WERI-Rb-1 (cell line): ENCODE data around the gene TOP3A.

Experiments used
- DNase-seq: peaks from one replicate; pipeline ENCODE4 v3.0.0-alpha.2; 2020
- H3K27ac ChIP-seq: fragments of 250-450 bp; sonication (Bioruptor Pico); 2 replicates; pipeline ENCODE4 v1.5.1; 2020; ENCODE audit warnings: mild to moderate bottlenecking, moderate library complexity
- H3K27me3 ChIP-seq: fragments of 250-450 bp; sonication (Bioruptor Pico); 2 replicates; pipeline ENCODE4 v1.5.1; 2021; ENCODE audit warnings: mild to moderate bottlenecking, low read depth, moderate library complexity; ENCODE audit not compliant: insufficient read depth, severe bottlenecking
- H3K36me3 ChIP-seq: fragments of 250-450 bp; sonication (Bioruptor Pico); 2 replicates; pipeline ENCODE4 v1.5.1; 2020; ENCODE audit warnings: mild to moderate bottlenecking, moderate library complexity
- H3K4me3 ChIP-seq: 2 replicates; pipeline ENCODE4 v1.5.1; 2011; ENCODE audit warnings: low read depth, mild to moderate bottlenecking, control low read depth, low read length
- H3K9me3 ChIP-seq: fragments of 250-450 bp; sonication (Bioruptor Pico); 2 replicates; pipeline ENCODE4 v1.5.1; 2021; ENCODE audit warnings: mild to moderate bottlenecking, moderate library complexity; ENCODE audit not compliant: severe bottlenecking
- TF ChIP-seq, protein P1 (sequence below): IDR thresholded peaks from 2 replicates; pipeline ENCODE4 v1.5.1; 2011; ENCODE audit warnings: low read depth, mild to moderate bottlenecking, control low read depth, inconsistent platforms, low read length

Gene TOP3A

DNA sequence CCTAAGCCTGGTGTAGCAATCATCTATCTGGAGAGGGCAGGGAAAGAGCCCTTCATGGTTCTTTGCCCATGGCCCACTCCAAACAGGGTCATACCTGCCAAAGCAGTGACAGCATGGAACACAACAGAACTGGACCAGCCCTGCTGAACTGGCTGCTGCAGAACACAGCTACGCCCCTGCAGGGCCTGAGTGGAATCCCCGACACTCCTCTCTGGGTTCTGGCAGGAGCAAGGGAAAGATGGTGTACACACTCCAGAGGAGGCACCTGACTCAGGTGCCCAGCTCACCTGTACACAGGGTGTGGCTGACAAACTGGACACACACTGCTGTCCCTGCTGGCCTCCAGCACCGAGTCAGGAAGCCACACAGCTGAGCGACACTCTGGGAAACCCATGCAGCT, 34.5 kb downstream of the TOP3A start:
- Histone ChIP-seq H3K27me3 (no peaks in the 10 kb centered on the region), H3K9me3 (no peaks in the 10 kb centered on the region), H3K27ac (no peak overlapping the region), H3K4me3 (no peak overlapping the region), H3K36me3 (peaks cover 92% of the 10 kb centered on the region)
- DNase-seq, result no peak
- TF ChIP-seq, protein P1, sequence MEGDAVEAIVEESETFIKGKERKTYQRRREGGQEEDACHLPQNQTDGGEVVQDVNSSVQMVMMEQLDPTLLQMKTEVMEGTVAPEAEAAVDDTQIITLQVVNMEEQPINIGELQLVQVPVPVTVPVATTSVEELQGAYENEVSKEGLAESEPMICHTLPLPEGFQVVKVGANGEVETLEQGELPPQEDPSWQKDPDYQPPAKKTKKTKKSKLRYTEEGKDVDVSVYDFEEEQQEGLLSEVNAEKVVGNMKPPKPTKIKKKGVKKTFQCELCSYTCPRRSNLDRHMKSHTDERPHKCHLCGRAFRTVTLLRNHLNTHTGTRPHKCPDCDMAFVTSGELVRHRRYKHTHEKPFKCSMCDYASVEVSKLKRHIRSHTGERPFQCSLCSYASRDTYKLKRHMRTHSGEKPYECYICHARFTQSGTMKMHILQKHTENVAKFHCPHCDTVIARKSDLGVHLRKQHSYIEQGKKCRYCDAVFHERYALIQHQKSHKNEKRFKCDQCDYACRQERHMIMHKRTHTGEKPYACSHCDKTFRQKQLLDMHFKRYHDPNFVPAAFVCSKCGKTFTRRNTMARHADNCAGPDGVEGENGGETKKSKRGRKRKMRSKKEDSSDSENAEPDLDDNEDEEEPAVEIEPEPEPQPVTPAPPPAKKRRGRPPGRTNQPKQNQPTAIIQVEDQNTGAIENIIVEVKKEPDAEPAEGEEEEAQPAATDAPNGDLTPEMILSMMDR, result no peak

DNA sequence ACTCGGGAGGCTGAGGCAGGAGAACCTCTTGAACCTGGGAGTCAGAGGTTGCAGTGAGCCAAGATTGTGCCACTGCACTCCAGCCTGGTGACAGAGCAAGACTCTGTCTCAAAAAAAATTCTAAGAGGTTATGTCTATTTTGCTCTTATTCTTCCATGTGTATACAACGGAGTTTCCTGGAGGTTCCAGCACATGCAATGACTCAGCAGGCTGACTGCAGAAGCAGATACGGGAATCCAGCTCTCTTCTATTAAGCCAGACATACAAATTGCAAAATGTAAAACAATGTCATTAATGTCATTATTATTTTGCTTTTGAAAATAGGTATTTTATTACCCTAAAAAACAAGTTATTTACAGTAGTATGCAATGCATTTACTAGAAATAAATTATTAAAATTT, 35.9 kb downstream of the TOP3A start:
- no peaks in the 10 kb centered on the region for H3K27me3 ChIP-seq
- no peak overlapping the region for H3K27ac ChIP-seq
- no peaks in the 10 kb centered on the region for H3K9me3 ChIP-seq
- DNase-seq, result no peak
- peaks cover 89% of the 10 kb centered on the region for H3K36me3 ChIP-seq
- TF ChIP-seq, protein P1, result no peak
- H3K4me3 ChIP-seq, result no peak overlapping the region

DNA sequence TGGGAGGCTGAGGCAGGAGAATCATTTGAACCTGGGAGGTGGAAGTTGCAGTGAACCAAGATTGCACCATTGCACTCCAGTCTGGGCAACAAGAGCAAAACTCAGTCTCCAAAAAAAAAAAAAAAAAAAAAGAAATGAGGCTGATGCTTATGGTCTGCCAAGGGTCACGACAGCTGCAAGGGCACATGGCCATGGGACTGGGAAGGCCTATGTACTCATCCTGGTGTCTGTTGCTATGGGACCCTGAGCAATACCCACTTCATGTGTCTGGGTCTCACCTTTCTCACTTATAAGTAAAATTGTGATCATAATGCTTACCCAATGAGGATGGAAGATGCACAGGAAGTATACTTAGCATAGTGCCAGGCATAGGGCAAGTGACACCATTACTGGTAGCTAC, 37.7 kb downstream of the TOP3A start:
- H3K9me3 ChIP-seq, result no peaks in the 10 kb centered on the region
- TF ChIP-seq, protein P1, result no peak
- peaks cover 89% of the 10 kb centered on the region for H3K36me3 ChIP-seq
- H3K27me3 ChIP-seq, result no peaks in the 10 kb centered on the region
- no peak overlapping the region for H3K27ac ChIP-seq
- no peak for DNase-seq
- H3K4me3 ChIP-seq, result no peak overlapping the region

DNA sequence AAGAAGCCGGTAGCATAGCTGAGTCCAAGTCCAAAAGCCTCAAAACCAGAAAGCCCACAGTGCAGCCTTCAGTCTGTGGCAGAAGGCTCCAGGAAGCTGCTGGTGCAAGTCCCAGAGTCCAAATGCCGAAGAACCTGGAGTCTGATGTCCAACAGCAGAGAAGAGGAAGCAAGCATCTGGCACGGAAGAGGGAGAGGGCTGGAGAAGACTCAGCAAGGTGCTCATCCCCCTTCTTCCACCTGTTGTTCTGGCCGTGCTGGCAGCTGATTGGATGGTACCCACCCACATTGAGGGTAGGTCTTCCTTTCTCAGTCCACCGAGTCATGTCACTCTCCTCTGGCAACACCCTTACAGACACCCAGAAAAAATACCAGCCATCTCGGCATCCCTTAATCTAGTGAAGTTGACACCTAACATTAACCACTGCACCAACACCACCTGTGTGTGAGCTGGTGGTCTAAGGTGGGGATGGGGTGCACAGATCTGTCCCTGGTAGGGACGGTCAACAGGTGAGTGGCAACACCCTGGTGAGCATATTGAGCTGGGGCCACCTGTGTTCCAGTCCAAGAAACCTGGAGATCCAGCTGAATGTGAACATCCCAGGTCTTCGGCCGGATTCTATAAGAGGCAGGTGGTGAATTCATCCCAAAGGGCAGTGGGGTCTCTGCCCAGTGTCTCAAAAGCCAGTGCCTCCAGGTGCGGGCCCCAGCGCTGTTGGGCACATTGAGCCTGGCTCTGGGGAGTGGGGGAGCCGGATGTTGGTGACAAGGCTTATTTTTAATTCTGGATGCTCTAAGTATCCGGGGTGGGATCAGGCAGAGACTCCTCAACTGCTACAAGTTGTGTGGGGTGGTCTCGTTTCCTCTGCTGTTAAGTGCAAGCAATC, 44.5 kb downstream of the TOP3A start:
- DNase-seq, result no peak
- TF ChIP-seq, protein P1, result no peak
- H3K36me3 ChIP-seq, result peaks cover 55% of the 10 kb centered on the region
- no peaks in the 10 kb centered on the region for H3K9me3 ChIP-seq
- H3K27me3 ChIP-seq, result no peaks in the 10 kb centered on the region
- no peak overlapping the region for H3K4me3 ChIP-seq
- H3K27ac ChIP-seq, result no peak overlapping the region

DNA sequence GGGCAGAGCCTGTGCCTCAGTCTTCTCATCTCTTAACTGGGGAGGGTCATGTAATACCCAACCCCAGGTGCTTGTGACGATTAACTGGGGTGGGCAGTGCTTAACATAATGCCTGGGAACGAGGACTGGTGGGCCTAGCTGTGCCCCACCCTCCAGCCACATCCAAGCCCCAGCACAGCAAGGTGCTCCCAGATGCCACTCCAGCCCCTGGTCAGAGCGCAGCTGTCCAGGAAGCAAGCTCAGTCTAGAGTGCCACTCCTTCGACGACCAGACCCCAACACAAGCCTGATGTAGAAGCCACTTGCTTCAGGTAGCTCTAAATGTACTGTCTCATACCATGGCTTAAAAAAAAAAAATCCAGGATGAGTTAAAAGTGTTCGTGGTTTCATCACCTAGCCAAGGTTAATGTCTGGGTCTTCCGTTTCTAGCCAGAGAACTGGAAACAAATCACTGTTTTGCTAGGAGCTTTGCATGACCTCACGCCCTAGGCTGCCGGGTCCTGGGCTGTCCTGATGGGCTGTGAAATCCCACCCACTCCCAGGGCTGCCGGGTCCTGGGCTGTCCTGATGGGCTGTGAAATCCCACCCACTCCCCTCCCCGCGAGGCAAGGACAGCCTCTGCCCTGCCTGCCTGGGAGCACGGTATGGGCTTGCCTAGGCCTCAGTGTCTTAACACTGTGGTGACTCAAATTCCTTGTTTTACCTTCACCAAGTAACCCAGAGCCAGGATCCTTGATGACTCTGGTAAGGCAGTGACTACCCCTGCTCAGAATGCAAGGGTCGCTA, 46.7 kb downstream of the TOP3A start:
- peaks cover 54% of the 10 kb centered on the region for H3K36me3 ChIP-seq
- TF ChIP-seq, protein P1, result no peak
- no peak overlapping the region for H3K27ac ChIP-seq
- DNase-seq, result no peak
- H3K27me3 ChIP-seq, result no peaks in the 10 kb centered on the region
- H3K9me3 ChIP-seq, result no peaks in the 10 kb centered on the region
- no peak overlapping the region for H3K4me3 ChIP-seq
